ENCODE results near the gene P3H1.

P3H1 gene

DNA sequence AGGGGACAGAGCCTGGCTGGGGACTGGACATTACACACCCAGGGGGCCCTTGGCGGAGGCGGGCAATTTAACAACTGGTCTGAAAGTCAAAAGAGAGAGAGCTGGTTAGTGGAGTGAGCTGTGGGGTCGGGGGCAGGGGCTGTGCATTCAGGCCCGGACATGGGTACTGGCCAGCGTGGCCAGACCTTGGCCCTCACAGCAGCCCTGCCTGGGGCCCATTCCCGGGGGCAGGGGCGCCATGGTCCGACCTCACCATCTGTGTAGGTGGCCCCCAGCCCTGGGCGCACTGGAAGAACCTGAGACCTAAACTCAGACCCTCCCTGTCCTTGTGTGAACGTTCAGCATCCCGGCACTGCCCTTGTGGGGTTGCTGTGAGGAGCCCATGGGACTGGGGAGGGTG lies 31.8 kb downstream of the P3H1 start:
- DNase-seq (ENCODE audit: low read depth), result no peak
- H3K4me3 ChIP-seq (ENCODE audit: low read depth, low read length), result no peak overlapping the region
- TF ChIP-seq POLR2A (IDR thresholded peaks at IDR 0.05; ENCODE audit: extremely low read depth, insufficient read length) (no peak), CTCF (IDR thresholded peaks at IDR 0.05; ENCODE audit: low read depth, low read length) (no peak), MYC (IDR thresholded peaks at IDR 0.05; ENCODE audit: low read depth, low read length) (no peak)

- TF ChIP-seq MYC (IDR thresholded peaks at IDR 0.05; ENCODE audit: low read depth, low read length) (no peak), MAX (IDR thresholded peaks at IDR 0.05; ENCODE audit: low read depth, low read length) (no peak), POLR2A (IDR thresholded peaks at IDR 0.05; ENCODE audit: extremely low read depth, insufficient read length) (no peak), CTCF (IDR thresholded peaks at IDR 0.05; ENCODE audit: low read depth, low read length) (no peak)
- no peak overlapping the region for H3K4me3 ChIP-seq (ENCODE audit: low read depth, low read length)
- no peak for DNase-seq (ENCODE audit: low read depth)
These were observed 32.4 kb downstream of the P3H1 start for GRCh38 chr1:42734201-42735035.

GRCh38 chr1:42733415-42734200 lies 33.2 kb downstream of the P3H1 start:
- TF ChIP-seq MAX (IDR thresholded peaks at IDR 0.05; ENCODE audit: low read depth, low read length), result no peak
- TF ChIP-seq POLR2A (IDR thresholded peaks at IDR 0.05; ENCODE audit: extremely low read depth, insufficient read length), result no peak
- no peak for TF ChIP-seq CTCF (IDR thresholded peaks at IDR 0.05; ENCODE audit: low read depth, low read length)
- TF ChIP-seq MYC (IDR thresholded peaks at IDR 0.05; ENCODE audit: low read depth, low read length), result no peak
- DNase-seq (ENCODE audit: low read depth), result no peak
- no peak overlapping the region for H3K4me3 ChIP-seq (ENCODE audit: low read depth, low read length)

DNA sequence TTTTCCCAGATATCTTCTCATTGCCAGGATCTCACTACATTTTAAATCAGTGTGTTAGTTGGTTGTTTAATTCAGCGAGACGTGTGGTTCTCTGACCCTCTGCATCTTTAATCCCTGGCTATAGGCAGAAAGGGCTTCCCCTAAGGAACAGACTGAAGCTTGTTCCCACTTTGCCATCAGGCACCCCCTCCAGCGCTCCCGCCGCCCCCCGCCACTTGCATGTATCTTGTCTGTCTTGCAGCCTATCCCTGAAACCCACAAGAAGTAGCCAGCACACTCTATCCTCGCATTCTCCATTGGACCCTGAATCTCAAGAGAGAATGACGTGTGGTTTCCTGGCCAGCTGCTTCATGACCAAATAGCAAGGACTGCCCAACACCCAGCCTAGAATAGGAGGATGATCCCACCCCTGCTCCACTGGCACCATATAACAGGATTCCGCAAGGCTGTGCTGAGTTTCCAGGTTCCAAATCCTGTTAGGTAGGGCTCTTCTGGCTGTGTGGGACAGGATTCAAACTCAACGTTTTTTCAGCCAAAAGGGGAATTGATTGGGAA lies 34.6 kb downstream of the P3H1 start:
- no peak overlapping the region for H3K4me3 ChIP-seq (ENCODE audit: low read depth, low read length)
- no peak for DNase-seq (ENCODE audit: low read depth)
- no peak for TF ChIP-seq MAX (IDR thresholded peaks at IDR 0.05; ENCODE audit: low read depth, low read length)
- no peak for TF ChIP-seq CTCF (IDR thresholded peaks at IDR 0.05; ENCODE audit: low read depth, low read length)
- TF ChIP-seq MYC (IDR thresholded peaks at IDR 0.05; ENCODE audit: low read depth, low read length), result no peak
- no peak for TF ChIP-seq POLR2A (IDR thresholded peaks at IDR 0.05; ENCODE audit: extremely low read depth, insufficient read length)

DNA sequence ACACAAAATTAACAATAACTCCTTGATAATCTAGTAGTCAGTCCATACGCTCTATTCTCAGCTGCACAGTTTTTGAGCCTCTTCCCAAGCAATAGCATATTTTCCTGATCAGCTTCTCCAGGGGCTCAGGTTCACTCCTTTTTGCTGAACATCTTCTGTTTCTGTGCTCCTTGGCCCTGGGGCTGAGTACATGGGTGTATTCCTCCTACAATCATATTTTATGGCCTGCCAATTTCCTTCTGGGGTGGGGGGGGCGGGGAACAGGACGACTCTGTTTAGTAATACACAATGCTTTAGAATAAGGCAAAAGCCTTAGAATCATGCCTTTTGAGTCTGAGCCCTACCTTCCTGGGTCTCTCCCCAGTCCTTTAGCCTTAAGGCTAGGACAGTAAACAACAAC lies 35.2 kb downstream of the P3H1 start:
- no peak for DNase-seq (ENCODE audit: low read depth)
- H3K4me3 ChIP-seq (ENCODE audit: low read depth, low read length), result no peak overlapping the region
- TF ChIP-seq MYC (IDR thresholded peaks at IDR 0.05; ENCODE audit: low read depth, low read length), result no peak

GRCh38 chr1:42730988-42731387 lies 35.8 kb downstream of the P3H1 start:
- H3K4me3 ChIP-seq (ENCODE audit: low read depth, low read length), result no peak overlapping the region
- TF ChIP-seq MYC (IDR thresholded peaks at IDR 0.05; ENCODE audit: low read depth, low read length), result no peak
- TF ChIP-seq POLR2A (IDR thresholded peaks at IDR 0.05; ENCODE audit: extremely low read depth, insufficient read length), result no peak
- TF ChIP-seq MAX (IDR thresholded peaks at IDR 0.05; ENCODE audit: low read depth, low read length), result no peak
- TF ChIP-seq CTCF (IDR thresholded peaks at IDR 0.05; ENCODE audit: low read depth, low read length), result no peak
- DNase-seq (ENCODE audit: low read depth), result peak; percentile 58

Data from NB4 (cell line).